Osteoblast (primary cell): ENCODE measurements around the gene CACNA2D3. TPM values are rescaled to one million over a fixed set of nuclear protein-coding genes. Genes with fewer than 3 reads are reported as not detected.

Source experiments
- DNase-seq: peaks from one replicate; pipeline ENCODE4 v3.0.0; 2011; ENCODE audit warnings: low spot score, mixed read lengths; ENCODE audit not compliant: insufficient read length; ENCODE audit errors: missing footprints
- H2AFZ ChIP-seq: 2 replicates; pipeline ENCODE4 v1.6.0; 2011; ENCODE audit warnings: mild to moderate bottlenecking, low read length
- H3K27ac ChIP-seq: 2 replicates; pipeline ENCODE4 v1.5.1; 2011; ENCODE audit warnings: mild to moderate bottlenecking, low read depth, low read length, moderate library complexity
- H3K27me3 ChIP-seq: 2 replicates; pipeline ENCODE4 v1.6.0; 2012; ENCODE audit warnings: mild to moderate bottlenecking, control low read depth, inconsistent platforms, low read length, moderate library complexity; ENCODE audit not compliant: insufficient read depth
- H3K36me3 ChIP-seq: 2 replicates; pipeline ENCODE4 v1.5.1; 2011; ENCODE audit warnings: mild to moderate bottlenecking, low read length, control low read depth, moderate library complexity; ENCODE audit not compliant: insufficient read depth
- H3K4me1 ChIP-seq: 2 replicates; pipeline ENCODE4 v1.5.1; 2011; ENCODE audit warnings: mild to moderate bottlenecking, low read length, control low read depth, moderate library complexity; ENCODE audit not compliant: insufficient read depth
- H3K4me2 ChIP-seq: 2 replicates; pipeline ENCODE4 v1.6.0; 2011; ENCODE audit warnings: mild to moderate bottlenecking, low read length; ENCODE audit not compliant: insufficient read depth
- H3K4me3 ChIP-seq: fragments of 200-600 bp; sonication (generic); 3 replicates; pipeline ENCODE4 v1.5.1; 2012; ENCODE audit warnings: mild to moderate bottlenecking, low read length, inconsistent platforms; ENCODE audit not compliant: insufficient read depth
- H3K79me2 ChIP-seq: 2 replicates; pipeline ENCODE4 v1.6.0; 2012; ENCODE audit warnings: mild to moderate bottlenecking, low read length, control low read depth, inconsistent platforms; ENCODE audit not compliant: insufficient read depth
- H3K9me3 ChIP-seq: 2 replicates; pipeline ENCODE4 v1.5.1; 2011; ENCODE audit warnings: low read depth, low read length, control low read depth
- H4K20me1 ChIP-seq: 2 replicates; pipeline ENCODE4 v1.6.0; 2012; ENCODE audit warnings: mild to moderate bottlenecking, low read length, control low read depth; ENCODE audit not compliant: insufficient read depth
- total RNA-seq: library from RNA; depleted of rRNA; stranded (reverse); fragments of >200 nt; gene quantifications from 2 replicates; pipeline ENCODE4 v1.2.3, GENCODE V29; 2012
- TF ChIP-seq, protein P1 (sequence below): IDR thresholded peaks from 2 replicates; pipeline ENCODE4 v1.5.1; 2011; ENCODE audit warnings: mild to moderate bottlenecking, low read depth, low read length, moderate library complexity; ENCODE audit errors: extremely low read depth

The CACNA2D3 gene
- total RNA-seq, 1 donor, result 0.36 TPM

DNA sequence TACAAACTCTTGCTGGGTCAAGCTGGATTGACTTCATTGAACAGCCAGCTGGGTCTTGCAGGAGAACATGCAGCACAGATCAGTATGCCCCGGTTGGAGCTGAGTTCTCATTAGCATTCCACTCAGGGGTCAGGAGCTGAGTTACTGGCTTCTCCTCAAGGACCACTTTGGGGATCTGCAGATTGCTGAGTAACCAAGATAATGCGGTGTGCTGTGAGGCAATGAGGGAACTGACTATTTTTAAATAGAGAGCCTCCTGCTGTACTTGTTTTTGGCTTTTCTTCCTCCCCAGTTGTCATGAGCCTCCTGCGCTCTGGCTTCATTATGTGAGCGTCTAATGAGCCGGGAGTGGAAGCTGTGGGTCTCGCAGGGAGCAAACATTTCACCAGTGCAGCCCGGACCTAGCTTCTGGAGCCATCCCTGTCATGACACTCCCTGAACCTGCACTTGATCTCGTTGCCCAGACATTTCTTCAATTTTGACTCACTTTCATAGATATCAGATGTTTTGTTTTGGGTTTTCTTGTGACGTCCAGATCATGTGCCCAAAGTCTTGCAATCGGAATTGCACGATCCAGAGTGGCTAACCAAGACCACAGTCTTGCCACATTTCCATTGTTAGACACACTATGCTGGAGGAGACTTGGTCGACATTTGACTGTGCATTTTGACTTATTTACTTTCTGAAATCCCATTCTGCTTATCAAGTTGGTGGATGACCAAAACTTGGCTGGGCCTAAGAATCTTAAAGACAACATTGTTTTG lies 478.3 kb downstream of the CACNA2D3 start:
- Histone ChIP-seq H3K36me3 (no peaks in the 10 kb centered on the region), H3K27ac (no peak overlapping the region), H3K9me3 (no peaks in the 10 kb centered on the region), H3K4me3 (no peak overlapping the region), H3K27me3 (no peaks in the 10 kb centered on the region), H3K79me2 (no peaks in the 10 kb centered on the region), H4K20me1 (no peaks in the 10 kb centered on the region), H2AFZ (no peak overlapping the region), H3K4me1 (no peaks in the 10 kb centered on the region), H3K4me2 (no peak overlapping the region)
- DNase-seq, result no peak
- TF ChIP-seq, protein P1, sequence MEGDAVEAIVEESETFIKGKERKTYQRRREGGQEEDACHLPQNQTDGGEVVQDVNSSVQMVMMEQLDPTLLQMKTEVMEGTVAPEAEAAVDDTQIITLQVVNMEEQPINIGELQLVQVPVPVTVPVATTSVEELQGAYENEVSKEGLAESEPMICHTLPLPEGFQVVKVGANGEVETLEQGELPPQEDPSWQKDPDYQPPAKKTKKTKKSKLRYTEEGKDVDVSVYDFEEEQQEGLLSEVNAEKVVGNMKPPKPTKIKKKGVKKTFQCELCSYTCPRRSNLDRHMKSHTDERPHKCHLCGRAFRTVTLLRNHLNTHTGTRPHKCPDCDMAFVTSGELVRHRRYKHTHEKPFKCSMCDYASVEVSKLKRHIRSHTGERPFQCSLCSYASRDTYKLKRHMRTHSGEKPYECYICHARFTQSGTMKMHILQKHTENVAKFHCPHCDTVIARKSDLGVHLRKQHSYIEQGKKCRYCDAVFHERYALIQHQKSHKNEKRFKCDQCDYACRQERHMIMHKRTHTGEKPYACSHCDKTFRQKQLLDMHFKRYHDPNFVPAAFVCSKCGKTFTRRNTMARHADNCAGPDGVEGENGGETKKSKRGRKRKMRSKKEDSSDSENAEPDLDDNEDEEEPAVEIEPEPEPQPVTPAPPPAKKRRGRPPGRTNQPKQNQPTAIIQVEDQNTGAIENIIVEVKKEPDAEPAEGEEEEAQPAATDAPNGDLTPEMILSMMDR, result no peak

DNA sequence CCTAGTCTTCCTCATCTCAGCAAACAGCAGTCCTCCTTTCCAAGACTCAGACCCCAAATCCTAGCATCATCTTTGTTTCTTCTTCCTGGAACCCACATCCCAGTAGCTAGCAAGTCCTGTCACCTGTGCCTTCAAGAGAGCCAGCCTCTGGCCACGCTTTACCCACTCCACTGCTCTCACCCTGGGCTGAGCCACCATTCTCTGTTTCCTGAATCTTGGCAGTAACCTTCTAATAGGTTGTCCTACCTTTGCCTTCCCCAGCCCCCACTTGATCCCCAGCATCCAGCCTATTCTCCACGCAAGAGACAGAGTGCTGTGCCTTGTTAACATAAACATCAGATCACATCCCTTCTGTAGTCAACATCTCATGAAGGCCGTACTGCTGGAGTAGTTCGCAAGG lies 482.1 kb downstream of the CACNA2D3 start:
- Histone ChIP-seq H3K4me2 (no peak overlapping the region), H3K27me3 (no peaks in the 10 kb centered on the region), H3K4me3 (no peak overlapping the region), H3K4me1 (no peaks in the 10 kb centered on the region), H4K20me1 (no peaks in the 10 kb centered on the region), H3K9me3 (no peaks in the 10 kb centered on the region), H3K36me3 (no peaks in the 10 kb centered on the region), H3K79me2 (no peaks in the 10 kb centered on the region), H3K27ac (no peak overlapping the region), H2AFZ (no peak overlapping the region)
- DNase-seq, result no peak
- TF ChIP-seq, protein P1, result no peak

DNA sequence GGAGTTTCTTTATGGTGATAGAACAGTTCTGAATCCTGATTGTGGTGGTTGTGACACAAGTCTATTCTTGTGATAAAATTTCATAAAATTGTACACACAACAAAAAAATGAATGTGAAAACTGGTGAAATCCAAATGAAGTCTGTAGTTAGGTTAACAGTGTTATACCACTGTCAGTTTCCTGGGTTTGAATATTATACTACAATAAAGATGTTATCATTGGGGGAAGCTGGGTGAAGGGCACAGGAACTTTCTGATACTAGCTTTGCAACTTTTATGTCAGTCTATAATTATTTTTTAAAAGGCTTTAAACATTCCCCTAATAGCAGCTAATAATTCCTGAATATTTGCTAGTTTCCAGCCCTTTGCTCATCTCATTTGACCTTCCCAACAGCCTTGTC lies 485.7 kb downstream of the CACNA2D3 start:
- Histone ChIP-seq H3K27me3 (no peaks in the 10 kb centered on the region), H3K4me1 (no peaks in the 10 kb centered on the region), H3K9me3 (no peaks in the 10 kb centered on the region), H2AFZ (no peak overlapping the region), H3K79me2 (no peaks in the 10 kb centered on the region), H3K27ac (no peak overlapping the region), H3K4me3 (no peak overlapping the region), H3K36me3 (no peaks in the 10 kb centered on the region), H4K20me1 (no peaks in the 10 kb centered on the region), H3K4me2 (no peak overlapping the region)
- no peak for DNase-seq
- TF ChIP-seq, protein P1, result no peak

DNA sequence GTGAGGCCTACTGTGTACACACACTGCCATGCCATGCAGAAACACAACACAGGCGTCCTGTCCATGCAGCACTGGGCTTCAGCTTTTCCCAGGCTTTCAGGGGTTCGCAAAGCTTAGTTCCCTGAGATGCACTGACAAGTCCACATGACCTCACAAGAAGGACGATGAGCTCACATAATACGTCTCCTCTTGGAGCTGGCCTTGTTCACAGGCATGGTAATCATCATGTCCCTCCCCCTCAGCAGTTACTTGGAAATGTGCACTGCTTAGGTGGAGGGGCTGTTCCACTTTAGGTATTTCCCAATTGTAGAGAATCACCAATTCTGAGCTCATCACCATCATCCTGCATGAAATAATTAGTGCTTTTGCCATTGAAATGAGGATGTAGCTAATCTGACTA lies 496.7 kb downstream of the CACNA2D3 start:
- H3K27me3 ChIP-seq, result no peaks in the 10 kb centered on the region
- H3K36me3 ChIP-seq, result no peaks in the 10 kb centered on the region
- H4K20me1 ChIP-seq, result no peaks in the 10 kb centered on the region
- H3K9me3 ChIP-seq, result no peaks in the 10 kb centered on the region
- TF ChIP-seq, protein P1, result no peak
- no peaks in the 10 kb centered on the region for H3K79me2 ChIP-seq
- H3K27ac ChIP-seq, result no peak overlapping the region
- H3K4me3 ChIP-seq, result no peak overlapping the region
- no peak overlapping the region for H3K4me2 ChIP-seq
- DNase-seq, result no peak
- H2AFZ ChIP-seq, result no peak overlapping the region
- H3K4me1 ChIP-seq, result no peaks in the 10 kb centered on the region
